ENCODE results near the gene KCNQ1OT1. TPM values are rescaled to one million over a fixed set of nuclear protein-coding genes. Genes with fewer than 3 reads are reported as not detected.

KCNQ1OT1 gene
- total RNA-seq, 4 donors from 2014 or later: 1.8 to 6.8 (median 3.9) TPM

DNA sequence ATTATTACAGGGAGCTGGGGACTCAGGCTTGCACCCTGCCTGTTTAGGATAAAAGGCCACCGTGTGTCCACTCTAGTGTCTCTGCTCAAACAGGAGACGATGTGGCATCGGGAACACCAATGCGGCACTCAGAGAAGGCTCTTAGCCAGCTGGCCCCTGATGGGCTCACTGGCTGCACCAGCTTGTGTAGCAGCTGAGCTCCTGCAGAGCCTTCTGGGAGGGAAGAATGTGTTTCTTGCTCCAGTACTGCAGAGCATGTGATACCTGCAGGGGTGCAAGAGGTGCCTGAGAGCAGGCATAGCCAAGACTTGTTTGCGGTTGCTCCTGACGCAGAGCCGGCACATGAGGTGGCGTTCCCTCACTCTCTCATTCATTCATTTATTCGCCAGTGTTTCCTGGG, 44.4 kb upstream of the KCNQ1OT1 start:
- TF ChIP-seq, protein P1, sequence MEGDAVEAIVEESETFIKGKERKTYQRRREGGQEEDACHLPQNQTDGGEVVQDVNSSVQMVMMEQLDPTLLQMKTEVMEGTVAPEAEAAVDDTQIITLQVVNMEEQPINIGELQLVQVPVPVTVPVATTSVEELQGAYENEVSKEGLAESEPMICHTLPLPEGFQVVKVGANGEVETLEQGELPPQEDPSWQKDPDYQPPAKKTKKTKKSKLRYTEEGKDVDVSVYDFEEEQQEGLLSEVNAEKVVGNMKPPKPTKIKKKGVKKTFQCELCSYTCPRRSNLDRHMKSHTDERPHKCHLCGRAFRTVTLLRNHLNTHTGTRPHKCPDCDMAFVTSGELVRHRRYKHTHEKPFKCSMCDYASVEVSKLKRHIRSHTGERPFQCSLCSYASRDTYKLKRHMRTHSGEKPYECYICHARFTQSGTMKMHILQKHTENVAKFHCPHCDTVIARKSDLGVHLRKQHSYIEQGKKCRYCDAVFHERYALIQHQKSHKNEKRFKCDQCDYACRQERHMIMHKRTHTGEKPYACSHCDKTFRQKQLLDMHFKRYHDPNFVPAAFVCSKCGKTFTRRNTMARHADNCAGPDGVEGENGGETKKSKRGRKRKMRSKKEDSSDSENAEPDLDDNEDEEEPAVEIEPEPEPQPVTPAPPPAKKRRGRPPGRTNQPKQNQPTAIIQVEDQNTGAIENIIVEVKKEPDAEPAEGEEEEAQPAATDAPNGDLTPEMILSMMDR (IDR thresholded peaks at IDR 0.05; ENCODE audit: low read depth): no peak

DNA sequence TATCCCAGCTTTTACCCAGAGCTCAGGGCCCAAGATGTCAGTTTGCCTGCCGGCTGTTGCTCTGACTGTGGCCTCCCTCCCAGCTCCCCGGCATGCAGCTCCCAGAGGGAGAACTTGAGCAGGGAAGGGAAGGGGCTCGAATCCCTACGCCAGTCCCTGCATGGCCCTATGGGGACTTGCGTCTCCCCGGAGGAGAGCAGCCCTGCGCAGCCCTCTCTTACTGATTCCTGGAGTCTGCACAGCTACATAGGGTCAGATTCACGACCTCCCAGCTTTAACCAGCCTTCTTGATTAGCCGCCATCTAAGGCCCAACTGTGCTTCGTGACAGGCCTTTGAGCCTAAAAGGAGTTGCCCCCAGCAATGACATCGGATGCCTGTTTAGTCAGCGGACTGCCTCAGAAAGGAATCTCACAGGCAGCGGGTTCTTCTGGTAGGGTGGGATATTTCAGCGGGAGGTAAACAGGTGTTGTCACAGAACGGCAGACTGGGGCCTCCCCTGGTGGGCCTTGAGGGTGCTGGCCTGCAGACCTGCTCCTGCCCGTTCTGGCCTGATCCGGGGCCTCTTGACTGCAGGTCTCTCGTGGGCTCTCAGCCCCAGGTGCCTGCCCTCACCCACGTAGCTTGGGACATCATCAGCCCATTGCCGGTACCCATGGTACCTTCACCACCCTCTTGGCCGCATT, 43.8 kb upstream of the KCNQ1OT1 start:
- TF ChIP-seq, protein P1 (IDR thresholded peaks at IDR 0.05; ENCODE audit: low read depth): no peak

DNA sequence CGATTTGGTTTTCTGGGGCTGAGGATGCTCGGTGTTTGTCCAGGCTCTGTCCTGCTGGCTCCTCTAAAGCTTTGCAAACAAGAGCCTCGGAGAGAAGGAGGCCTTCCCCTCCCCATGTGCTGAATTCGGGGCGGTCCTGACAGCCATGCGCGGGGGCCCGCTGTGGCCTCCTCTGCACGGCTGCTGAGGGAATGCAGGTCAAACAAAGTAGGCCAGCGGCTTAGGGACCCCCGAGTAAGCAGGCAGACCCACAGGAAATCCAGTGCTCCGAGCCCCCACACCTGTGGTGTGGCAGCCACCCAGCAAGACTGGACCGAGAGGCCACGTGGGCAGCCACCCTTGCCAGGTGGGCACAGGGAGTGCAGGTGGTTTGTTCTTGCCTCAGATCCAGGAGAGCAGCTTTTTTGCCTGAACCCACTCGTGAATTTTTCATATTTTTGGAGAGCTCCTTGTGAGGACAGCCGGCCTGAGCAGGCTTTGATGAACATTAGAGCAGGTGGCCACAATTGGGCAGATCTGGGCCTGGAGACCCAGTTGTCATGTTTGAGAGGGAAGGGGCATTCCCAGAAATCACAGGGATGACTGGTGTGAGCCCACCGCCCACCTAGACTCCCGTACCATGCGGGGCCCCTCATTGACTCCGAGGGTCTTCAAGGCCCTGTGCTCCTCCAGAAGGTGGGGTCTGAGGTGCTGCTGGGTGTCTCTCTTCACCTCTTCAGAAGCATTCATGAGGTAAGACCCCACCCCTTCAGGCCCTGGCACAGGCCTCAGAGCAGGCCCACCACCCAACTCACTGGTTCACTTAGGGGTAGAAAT, 43.0 kb upstream of the KCNQ1OT1 start:
- TF ChIP-seq, protein P1 (IDR thresholded peaks at IDR 0.05; ENCODE audit: low read depth): no peak

DNA sequence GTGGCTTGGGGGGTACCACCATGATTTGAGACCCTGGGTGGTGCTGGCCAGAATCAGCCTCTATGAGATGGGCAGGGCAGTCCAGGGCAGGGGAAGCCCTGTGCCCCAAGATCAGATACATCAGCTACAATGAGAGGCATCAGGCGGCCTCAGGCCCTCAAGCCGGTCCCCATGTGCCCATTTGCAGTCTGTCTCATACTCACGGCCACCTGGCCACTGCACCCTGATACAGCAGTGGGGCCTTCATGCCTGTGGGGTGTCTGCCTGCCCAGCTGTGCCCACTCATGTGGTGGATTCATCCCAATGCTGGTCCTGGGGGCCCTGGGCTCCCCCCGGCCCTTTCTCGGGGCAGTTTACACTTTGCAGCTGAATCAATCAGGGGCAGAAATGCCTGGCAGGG, 42.4 kb upstream of the KCNQ1OT1 start:
- TF ChIP-seq, protein P1 (IDR thresholded peaks at IDR 0.05; ENCODE audit: low read depth): no peak

DNA sequence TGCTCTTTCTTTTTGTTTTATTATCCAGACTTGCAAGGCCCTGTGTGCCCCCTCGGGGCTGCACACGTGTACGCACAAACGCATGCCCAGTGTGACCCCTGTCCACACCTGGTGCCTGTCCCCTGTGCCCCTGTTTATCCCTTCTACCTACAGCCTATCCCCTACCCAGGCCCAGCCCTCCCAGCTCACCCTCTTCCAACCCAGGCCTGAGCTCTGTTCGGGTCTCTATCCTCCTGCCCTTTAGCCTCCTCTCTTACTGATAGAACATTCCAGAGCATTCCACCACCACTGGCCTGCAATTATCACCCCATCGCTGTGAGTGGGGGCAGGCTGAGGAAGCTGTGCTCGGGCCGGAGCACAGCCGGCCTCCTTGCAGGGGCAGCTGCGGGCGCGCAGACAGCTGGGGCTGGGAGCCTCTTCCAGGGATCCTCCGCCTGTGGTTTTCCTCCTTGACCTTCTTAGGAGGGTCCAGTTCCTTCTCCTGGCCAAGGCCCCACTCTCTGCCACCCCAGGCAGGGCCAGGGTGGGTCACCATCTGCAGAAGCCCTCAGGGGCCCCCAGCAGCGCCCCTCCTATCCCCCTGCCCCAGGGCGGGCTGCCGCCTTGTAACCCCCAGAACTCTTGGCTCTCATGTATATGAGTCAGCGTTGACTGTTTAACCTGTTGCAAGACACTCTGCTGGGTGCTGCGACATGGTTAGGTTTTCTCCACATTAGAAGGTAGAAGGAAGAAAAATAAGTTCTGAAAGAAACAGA, 41.8 kb upstream of the KCNQ1OT1 start:
- TF ChIP-seq, protein P1 (IDR thresholded peaks at IDR 0.05; ENCODE audit: low read depth): no peak

DNA sequence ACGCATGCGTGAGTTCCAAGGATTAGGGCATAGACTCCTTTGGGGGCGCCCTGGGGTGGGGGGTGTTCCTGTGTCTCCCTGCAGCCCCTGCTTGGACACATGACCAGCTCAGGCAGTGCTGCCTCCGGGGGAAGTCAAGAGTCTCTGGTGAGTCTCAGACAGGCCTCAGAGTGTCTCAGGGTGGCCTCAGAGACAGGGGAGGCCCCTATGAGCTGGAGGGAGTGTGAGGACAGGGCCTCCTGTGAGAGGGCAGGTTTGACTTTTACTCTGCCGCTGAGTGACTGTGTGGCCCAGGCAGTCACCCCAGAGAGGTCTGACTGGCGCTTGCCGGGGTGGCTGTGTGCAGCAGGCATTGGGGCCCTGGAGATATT, 41.2 kb upstream of the KCNQ1OT1 start:
- TF ChIP-seq, protein P1 (IDR thresholded peaks at IDR 0.05; ENCODE audit: low read depth): no peak
